HT-29 (cell line): ENCODE results near the gene SEC16A. TPM values are rescaled to one million over a fixed set of nuclear protein-coding genes. Genes with fewer than 3 reads are reported as not detected.
A peak's percentile ranks its signal among the peaks of the same experiment; 100 is the strongest.

Experiments
- DNase-seq: peaks from one replicate; pipeline ENCODE4 v3.0.0-alpha.2; 2015; ENCODE audit warnings: low spot score
- total RNA-seq: library from RNA; depleted of rRNA; stranded (reverse); fragments of >200 nt; shearing (Covaris generic); gene quantifications from 2 replicates; pipeline ENCODE4 v1.2.3, GENCODE V29; 2014

SEC16A gene
- total RNA-seq, 1 experiment from 2014 or later, result 43.5 TPM

DNA sequence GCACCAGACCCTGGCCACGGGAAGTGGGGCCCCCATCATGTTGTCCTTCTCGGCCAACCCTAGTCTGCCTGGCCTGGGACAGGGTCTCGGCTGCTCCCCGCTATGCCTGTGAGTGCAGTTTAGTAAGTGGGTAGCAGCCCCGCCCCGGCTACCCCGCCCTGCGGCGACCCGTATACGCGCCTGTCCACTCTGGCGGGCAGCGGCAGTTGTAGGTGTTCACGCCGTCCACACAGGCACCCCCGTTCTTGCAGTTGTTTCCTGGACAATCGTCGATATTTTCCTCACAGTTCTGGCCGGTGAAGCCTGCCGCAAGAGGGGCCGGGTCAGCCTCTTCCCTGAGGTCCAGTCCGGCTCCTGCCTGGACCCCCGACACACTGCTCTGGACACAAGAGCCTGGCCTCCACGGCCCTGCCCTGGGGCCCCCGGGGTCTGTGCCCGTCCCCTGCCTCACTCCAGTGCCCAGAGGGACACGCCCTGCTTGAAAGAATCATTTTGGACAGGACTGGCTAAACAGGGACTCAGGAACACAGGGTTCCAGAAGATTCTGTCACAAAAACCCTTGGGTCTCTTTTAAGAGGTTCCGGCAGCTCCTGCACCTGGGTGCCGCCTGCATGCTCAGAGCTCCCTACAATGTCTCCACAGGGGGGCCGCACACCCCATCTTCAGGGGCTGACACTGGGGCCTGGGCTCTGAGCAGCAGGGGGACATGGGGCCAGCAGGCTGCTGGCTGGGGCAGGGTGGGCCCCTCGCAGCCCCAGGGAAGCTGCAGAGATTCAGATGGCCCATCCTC is 36.6 kb upstream of the SEC16A start:
- DNase-seq, result no peak

DNA sequence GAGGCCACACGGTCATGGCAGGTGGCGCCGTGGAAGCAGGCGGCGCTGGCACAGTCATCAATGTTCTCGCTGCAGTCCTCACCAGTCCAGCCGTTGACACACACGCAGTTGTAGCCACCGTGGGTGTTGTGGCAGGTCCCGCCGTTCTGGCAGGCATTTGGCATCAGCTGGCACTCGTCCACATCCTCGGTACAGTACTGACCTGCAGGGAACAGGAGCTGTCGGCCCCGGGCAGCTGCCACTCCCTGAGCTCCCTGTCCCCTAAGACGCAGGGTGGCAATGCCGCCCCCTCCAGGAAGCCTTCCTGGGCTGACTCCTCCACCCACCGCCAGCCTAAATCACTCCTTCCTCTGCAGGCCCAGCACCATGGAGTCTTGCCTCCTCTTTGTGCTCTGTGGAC is 35.8 kb upstream of the SEC16A start:
- DNase-seq, result no peak

DNA sequence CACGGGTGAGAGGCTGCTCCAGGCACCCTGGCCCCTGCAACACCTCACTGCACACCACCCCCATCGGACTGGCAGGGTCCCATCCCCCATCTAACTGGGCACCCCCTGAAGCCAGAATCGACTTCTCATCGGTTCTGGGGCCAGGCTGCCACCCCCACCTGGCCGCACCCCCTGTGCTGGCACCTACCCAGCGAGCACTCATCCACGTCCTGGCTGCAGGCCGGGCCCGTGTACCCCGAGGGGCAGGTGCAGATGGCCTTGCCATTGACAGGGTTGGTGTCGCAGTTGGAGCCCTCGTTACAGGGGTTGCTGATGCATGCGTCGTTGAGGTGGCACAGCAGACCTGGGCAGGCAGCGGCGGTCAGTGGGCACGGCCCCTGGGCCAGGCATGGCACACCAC is 35.1 kb upstream of the SEC16A start:
- no peak for DNase-seq

DNA sequence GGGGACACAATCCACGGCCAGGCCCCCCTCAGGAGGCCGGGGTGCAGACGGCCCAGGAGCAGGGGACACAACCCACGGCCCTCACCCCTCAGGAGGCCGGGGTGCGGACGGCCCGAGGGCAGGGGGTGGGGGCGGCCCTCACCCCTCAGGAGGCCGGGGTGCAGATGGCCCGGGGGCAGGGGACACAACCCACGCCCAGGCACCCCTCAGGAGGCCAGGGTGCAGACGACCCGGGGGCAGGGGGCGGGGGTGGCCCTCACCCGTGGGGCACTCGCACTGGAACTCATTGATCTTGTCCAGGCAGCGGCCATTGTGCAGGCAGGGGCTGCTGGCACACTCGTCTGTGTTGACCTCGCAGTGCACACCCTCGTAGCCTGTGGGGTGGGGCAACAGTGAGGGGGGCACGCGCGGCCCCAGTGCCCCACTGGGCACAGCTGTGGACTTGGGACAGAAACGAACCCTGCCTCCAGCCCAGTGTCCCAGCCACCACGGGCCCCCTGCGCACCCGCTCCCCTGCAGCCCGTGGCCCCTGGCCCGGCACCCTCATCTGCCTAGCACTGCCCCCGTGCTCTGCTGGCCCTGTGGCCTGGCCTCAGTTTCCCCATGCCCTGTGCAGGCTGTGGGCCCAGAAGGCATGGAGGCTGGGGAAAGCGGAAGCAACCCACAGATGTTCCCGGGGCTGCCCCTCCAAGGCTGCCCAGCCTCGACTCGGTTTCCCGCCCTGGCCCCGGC is 34.3 kb upstream of the SEC16A start:
- DNase-seq, result no peak

DNA sequence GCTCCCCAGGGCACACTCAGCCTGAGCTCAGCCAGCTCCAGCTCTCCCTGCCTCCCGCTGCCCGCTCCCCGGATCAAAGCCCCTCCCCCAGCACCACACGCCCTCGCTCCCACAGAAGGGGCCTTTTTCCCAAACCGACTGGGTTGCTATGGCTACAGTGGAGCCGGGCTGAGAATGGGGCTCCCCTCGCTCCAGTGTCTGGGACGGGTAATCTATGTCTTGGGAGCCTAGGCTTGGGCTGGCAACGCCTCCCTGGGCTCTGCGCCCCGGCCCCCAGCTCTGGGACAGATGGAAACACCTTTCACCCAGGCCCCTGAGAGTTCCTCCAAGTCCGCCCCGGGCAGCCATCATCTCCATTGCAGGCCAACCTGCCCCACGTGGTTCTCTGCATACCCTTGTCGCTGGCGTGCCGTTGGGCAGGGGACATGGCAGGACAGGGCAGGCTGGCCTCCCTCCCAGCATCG is 33.4 kb upstream of the SEC16A start:
- DNase-seq, result no peak

DNA sequence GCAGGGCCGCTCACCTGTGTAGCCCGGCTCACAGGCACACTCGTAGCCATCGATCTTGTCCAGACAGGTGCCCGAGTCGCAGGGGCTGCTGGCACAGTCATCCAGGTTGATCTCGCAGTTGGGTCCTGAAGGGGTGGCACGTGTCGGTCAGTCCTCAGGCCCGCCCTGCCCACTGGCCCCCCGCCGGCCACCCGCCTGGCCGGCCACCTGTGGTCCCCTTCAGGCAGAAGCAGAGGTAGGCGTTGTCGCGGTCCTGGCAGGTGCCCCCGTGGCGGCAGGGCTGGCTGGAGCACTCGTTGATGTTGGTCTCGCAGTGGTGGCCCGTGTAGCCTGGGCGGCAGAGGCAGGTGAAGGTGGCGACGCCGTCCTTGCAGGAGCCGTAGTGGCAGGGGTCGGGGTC is 32.4 kb upstream of the SEC16A start:
- no peak for DNase-seq

DNA sequence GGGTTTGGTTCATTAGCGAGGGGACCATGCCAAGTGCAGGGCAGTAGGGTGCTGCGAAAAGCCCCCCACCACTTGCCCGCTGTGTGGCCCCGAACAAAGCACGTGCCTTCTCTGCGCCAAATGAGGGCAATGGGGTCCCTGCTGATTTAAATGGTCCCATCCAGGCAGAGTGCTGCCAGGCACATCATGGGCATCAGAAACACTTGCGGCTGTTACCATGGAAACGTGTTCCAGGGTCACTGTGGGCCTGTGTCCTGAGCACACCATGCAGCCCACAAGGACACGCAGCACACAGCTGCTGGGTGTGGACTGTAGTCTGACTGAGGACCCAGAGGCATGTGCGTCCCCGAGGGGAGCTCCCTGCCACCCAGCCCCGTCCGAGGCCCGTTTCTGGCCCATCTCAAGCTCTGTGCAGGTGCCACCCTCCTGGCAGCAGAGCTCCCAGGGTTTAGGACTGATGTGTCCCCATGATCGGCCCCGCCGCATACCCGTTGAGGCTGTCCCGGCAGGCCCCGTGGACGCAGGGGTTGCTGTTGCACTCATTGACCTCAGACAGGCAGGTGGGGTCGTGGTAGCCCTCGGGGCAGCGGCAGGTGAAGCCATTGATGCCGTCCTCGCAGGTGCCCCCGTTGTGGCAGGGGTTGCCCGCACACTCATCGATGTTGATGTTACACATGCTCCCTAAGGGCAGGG is 31.3 kb upstream of the SEC16A start:
- DNase-seq, result no peak

DNA sequence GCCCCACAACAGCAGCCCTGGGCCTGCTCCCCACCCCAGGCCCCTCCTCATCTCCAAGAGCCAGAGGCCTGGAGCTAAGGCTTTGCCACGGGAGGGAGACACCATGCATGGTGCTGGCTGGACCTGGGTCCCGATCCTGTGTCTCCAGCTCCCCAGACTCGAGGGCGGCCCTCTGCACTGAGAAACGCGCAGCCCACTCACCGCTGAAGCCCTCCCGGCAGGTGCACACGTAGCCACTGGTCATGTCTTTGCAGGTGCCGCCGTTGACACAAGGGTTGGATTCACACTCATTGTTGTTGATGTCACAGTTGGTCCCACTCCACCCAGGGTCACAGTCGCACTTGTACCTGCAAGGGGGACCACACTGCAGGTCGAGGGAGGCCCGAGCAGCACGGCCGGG is 30.4 kb upstream of the SEC16A start:
- no peak for DNase-seq

DNA sequence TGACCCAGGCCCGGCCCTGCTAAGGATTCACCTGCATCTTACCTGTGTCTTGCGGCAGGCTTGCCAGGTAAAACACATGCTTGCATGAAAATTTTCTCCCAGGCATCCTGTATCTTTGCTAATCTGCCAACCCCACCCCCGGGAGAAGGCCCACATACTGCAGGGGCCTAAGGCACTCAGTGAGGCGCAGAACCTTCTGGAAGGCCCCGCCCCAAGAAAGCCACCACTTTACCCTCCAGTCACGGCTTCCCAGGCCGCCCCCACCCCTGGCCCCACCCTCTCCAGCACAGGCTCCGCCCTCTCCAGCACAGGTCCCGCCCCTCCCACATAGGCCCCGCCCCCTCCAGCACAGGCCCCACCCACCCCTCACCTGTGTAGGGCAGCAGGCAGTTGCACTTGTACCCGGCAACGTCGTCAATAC is 29.8 kb upstream of the SEC16A start:
- peak; percentile 22 for DNase-seq

DNA sequence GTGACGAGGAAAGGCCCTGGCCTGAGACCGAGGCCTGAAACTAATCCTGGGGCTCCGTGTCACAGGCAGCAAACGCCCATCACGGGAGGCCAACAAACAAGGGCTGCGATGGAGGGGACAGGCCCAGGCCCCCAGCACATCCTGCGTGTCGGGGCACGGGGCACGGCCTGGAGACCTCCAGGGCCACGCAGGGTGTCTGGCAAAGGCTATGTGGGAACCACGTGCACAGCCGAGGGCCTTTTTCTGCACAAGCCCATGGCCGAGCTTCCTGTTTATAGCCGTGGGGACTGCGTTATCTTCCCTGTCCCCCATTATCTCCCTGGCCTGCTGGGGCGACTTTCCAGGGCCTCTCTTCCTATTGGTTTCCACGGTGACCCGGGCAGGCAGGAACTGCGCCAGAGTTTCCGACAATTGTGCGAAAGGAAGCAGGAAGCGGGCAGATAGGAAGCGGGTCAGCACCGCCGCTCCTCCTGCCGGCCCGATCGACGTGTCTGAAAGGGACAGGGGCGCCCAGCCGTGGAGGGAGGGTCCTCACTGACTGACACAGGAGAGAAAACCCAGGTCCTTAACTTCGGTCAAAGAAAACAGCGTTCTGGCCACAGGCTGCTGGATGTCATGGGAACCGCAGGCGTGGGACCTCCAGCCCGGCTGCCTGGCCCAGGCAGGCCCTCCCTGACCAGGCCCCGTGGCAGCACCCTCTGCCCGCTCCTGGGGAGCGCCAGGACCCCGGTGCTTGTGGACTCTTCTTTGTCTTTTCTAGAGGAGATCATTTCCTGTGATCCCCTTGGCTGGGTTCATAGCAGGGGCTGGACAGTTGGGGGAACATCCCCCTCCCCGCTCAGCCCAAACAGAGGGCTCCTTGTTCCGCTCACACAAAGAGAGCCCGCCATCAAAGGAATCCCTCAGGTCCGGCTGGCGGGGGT is 29.1 kb upstream of the SEC16A start:
- no peak for DNase-seq

DNA sequence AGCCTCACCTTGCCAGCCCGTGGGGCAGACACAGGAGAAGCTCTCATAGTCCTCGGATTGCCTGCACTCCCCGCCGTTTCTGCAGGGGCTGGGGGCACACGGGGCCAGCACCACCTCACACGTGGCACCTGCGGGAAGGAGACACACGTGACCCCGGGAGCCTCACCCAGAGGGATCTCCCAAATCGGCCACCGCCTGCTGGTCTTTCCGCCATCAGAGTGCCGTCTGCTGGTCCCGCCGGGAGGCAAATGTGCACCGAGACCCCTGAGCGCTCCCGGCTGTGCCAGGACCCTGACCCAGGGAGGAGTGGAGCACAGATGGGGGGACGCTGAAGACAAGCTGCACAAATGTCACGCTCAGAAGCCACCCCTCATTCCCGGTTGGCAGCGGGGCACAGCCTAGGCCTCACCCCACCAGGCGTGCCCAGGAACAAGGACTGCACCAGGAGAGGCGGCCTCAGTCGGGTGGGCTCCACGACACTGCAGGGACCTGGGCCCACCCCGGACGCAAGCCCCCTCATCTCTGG is 28.4 kb upstream of the SEC16A start:
- no peak for DNase-seq

DNA sequence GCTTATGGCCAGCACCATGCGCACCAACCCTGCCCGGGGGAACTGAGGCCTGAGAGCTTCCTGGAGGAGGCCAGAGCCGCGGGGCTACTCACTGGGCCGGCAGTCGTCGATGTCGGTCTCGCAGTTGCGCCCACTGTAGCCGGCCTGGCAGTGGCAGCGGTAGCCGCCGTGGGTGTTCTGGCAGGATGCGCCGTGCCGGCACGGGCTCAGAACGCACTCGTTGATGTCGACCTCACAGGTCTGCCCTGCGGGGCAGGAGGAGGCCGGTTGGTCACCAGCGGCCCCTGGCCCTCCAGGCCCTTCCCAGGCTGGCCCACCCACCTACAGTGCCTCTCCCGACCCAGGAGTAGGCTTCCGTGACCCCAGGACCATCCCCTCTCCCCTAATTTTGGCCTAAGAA is 27.7 kb upstream of the SEC16A start:
- no peak for DNase-seq

DNA sequence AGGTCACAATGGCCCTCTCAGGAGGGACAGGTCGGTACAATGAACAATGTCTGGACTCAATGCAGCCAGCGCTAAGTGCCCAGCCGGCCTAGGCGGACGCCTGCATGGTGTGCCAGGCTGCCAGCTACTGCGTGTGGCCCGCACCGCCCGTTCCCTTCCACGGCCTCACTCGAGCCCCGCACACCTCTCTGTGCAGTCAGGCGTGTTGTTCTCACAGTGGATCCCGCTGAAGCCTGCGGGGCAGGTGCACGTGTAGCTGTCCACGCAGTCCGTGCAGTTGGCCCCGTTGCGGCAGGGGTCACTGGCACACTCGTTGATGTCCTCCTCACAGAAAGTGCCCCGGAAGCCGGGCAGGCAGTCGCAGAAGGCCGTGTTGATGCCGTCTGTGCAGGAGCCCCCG is 26.7 kb upstream of the SEC16A start:
- no peak for DNase-seq

DNA sequence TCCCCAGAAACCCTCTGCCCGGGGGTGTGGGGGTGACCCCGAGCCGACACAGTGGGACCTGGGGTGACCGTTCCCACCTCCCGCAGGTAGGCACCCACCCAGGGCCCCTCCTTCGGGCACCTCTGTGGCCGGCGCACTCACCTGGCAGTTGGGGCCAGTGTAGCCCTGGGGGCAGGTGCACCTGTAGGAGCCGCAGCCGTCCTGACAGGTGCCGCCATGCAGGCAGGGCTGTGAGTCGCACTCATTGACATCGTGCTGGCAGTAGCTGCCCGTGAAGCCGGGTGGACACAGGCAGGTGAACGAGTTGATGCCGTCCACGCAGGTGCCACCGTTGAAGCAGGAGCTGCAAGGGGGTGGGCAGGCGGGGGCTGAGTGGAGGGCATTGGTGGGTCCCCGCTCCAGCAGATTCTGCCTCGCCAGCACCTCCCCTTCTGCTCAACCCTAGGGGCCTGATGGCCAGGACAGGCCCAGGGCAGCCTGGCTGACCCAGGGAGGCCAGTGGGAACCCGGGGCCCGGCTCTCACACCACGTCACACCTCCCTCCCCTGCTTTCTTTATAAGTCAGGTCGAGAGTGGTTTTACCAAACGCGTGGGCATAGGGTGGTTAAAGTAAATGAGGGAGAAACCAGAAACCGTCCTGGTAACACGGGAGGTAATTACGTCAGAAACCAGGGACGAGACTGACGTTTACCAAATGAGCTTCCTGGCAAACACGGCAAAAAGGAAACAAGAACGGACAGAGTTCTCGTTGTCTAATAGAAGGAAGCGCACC is 26.1 kb upstream of the SEC16A start:
- no peak for DNase-seq

DNA sequence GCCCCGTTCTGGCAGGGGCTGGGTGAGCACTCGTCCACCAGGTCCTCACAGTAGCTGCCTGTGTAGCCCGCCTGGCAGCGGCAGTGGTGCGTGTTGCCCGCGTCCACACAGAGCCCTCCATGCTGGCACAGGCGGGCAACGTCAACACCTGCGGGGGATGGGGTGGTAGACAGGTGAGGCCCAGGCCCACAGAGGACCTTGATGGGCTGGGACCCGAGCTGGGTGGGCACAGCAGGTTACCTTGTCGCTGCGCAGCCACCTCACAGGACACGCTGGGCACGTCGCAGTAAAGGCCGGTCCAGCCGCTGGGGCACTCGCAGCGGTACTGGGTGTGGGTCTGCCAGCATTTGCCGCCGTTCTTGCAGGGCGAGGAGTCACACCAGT is 25.1 kb upstream of the SEC16A start:
- DNase-seq, result no peak

DNA sequence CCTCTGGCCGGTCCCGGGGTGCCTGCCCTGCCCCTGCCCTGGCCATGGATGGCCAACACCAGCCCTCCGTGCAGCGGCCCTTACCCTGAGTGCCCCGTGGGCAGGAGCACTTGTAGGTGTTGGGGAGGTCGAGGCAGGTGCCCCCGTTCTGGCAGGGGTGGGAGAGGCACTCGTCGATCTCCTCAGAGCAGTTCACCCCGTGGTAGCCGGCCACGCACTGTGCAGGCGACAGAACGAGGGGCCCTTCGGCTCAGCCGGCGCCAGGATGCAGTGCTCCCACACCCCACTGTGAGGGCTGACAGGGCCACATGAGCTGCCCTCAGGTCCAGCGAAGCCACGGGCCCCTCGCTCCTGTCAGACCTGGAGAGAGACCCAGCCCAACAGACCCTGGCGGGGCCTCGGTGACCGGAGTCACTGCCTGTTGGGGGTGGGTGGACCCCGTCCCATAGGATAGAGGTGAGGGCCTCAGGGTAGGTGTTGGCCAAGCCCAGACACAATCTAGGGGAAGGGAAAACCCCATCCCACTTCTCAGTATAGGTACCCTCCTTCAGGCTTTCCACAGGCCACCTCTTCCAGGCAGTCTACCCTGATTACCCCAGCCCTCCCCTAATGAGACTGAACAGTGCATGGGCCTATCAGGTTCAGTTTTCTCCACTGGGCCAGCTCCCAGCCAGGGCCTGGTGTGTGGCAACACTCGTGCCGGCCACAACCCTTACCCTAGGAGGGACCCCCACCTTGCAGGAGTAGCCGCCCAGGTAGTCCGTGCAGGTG is 24.6 kb upstream of the SEC16A start:
- no peak for DNase-seq

DNA sequence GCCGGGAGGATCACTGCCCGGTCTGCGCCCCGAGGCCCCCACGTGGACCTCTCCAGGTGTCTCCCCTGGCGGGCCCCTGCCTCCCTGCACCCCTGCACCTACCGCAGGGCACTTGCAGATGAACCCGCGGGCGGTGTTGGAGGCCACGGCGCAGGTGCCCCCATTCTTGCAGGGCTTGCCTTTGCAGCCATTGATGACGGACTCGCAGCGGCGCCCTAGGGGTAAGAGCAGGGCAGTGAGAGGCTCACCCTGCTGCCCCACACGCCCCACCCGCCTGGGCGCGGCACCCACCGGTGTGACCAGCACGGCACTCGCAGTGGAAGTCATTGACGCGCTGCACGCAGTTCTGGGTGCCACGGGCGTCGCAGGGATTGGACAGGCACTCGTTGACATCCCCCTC is 23.6 kb upstream of the SEC16A start:
- no peak for DNase-seq

DNA sequence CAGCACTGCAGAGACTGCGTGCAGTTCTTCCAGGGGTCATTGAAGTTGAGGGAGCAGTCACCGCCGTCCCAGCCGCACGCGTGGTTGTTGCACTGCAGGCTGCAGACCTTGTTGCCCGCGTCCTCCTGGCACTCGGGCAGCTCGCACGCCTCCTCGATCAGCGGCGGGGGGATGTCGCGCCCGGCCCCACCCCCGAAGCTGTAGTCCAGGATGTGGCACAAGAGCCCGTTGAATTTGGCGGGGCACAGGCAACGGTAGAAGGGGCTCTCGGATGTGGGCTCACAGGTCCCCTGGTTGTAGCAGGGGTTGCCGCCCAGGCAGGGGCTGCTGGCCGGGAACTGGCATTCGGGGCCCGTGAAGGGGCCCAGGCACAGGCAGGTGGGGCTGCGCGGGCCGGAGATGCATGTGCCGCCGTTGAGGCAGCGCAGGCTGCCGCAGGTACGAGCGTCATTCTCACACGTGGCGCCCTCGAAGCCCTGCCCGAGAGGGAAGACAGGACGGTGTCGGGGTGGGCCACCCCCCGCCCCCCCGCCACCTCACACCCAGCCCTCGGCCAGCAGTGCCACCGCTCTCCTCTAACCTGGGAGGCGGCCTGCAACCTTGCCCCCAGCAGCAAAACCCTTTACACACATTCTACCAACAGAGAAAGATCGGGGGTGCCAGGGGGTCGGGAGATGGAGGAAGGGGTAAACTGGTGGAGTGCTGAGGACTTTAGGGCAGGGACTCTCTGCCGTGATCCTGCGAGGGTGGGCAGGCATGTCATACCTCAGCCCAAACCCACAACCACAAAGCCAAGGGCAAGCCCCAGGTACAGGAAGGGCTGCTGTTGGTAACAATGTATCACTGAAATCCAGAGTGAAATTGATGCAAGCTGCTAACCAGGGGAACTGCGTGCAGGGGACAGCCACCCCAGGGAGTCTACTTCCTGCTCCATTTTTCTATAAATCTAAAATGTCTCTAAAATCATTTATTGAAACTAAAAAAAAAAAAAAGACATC is 22.9 kb upstream of the SEC16A start:
- DNase-seq, result no peak
